WTC11 (cell line): Measurements from ENCODE around the gene ROBO2.

Experiments
- CDX4 ChIP-seq: fragments of 250-450 bp; sonication (Bioruptor Pico); IDR thresholded peaks from 2 replicates; pipeline ENCODE4 v1.9.0; 2021; ENCODE audit warnings: moderate library complexity, mild to moderate bottlenecking, inconsistent platforms, borderline replicate concordance
- MLX ChIP-seq: sonication (generic); formaldehyde crosslinking; IDR thresholded peaks from 2 replicates; pipeline ENCODE4 v1.8.1; 2023; ENCODE audit warnings: mild to moderate bottlenecking, missing genetic modification reagents, moderate library complexity
- NFE2L1 ChIP-seq: sonication (generic); formaldehyde crosslinking; IDR thresholded peaks from 2 replicates; pipeline ENCODE4 v1.8.1; 2023; ENCODE audit warnings: missing genetic modification reagents
- ZNF138 ChIP-seq: sonication (generic); formaldehyde crosslinking; conservative IDR thresholded peaks from 2 replicates; pipeline ENCODE4 v1.8.1; 2022; ENCODE audit warnings: mild to moderate bottlenecking, moderate library complexity, missing genetic modification reagents
- TF ChIP-seq, protein P1 (sequence below): sonication (generic); formaldehyde crosslinking; conservative IDR thresholded peaks from 2 replicates; pipeline ENCODE4 v1.8.1; 2023; ENCODE audit warnings: mild to moderate bottlenecking, low read depth, missing genetic modification reagents, moderate library complexity
- TF ChIP-seq, protein P2 (sequence below): sonication (generic); formaldehyde crosslinking; IDR thresholded peaks from 2 replicates; pipeline ENCODE4 v1.8.0; 2022; ENCODE audit warnings: mild to moderate bottlenecking, missing genetic modification reagents
- TF ChIP-seq, protein P3 (sequence below): sonication (generic); formaldehyde crosslinking; IDR thresholded peaks from 2 replicates; pipeline ENCODE4 v1.8.1; 2023; ENCODE audit warnings: mild to moderate bottlenecking, moderate library complexity, missing genetic modification reagents
- TF ChIP-seq, protein P4 (sequence below): fragments of 200-600 bp; IDR thresholded peaks from 2 replicates; pipeline ENCODE4 v1.8.0; 2022; ENCODE audit warnings: antibody characterized with exemption
- TF ChIP-seq, protein P5 (sequence below): sonication (generic); formaldehyde crosslinking; IDR thresholded peaks from 2 replicates; pipeline ENCODE4 v1.8.1; 2022; ENCODE audit warnings: low read depth, missing genetic modification reagents, borderline replicate concordance

GRCh38 chr3:77122652-77123051 lies 82.8 kb downstream of the ROBO2 start:
- TF ChIP-seq, protein P1, sequence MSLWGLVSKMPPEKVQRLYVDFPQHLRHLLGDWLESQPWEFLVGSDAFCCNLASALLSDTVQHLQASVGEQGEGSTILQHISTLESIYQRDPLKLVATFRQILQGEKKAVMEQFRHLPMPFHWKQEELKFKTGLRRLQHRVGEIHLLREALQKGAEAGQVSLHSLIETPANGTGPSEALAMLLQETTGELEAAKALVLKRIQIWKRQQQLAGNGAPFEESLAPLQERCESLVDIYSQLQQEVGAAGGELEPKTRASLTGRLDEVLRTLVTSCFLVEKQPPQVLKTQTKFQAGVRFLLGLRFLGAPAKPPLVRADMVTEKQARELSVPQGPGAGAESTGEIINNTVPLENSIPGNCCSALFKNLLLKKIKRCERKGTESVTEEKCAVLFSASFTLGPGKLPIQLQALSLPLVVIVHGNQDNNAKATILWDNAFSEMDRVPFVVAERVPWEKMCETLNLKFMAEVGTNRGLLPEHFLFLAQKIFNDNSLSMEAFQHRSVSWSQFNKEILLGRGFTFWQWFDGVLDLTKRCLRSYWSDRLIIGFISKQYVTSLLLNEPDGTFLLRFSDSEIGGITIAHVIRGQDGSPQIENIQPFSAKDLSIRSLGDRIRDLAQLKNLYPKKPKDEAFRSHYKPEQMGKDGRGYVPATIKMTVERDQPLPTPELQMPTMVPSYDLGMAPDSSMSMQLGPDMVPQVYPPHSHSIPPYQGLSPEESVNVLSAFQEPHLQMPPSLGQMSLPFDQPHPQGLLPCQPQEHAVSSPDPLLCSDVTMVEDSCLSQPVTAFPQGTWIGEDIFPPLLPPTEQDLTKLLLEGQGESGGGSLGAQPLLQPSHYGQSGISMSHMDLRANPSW (CRISPR knock-in tag), result no peak
- no peak for TF ChIP-seq NFE2L1 (CRISPR knock-in tag)
- TF ChIP-seq, protein P2, sequence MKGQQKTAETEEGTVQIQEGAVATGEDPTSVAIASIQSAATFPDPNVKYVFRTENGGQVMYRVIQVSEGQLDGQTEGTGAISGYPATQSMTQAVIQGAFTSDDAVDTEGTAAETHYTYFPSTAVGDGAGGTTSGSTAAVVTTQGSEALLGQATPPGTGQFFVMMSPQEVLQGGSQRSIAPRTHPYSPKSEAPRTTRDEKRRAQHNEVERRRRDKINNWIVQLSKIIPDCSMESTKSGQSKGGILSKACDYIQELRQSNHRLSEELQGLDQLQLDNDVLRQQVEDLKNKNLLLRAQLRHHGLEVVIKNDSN, result no peak
- no peak for TF ChIP-seq MLX (CRISPR knock-in tag)
- no peak for TF ChIP-seq ZNF138 (CRISPR knock-in tag)
- TF ChIP-seq, protein P3, sequence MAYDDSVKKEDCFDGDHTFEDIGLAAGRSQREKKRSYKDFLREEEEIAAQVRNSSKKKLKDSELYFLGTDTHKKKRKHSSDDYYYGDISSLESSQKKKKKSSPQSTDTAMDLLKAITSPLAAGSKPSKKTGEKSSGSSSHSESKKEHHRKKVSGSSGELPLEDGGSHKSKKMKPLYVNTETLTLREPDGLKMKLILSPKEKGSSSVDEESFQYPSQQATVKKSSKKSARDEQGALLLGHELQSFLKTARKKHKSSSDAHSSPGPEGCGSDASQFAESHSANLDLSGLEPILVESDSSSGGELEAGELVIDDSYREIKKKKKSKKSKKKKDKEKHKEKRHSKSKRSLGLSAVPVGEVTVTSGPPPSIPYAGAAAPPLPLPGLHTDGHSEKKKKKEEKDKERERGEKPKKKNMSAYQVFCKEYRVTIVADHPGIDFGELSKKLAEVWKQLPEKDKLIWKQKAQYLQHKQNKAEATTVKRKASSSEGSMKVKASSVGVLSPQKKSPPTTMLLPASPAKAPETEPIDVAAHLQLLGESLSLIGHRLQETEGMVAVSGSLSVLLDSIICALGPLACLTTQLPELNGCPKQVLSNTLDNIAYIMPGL, result no peak
- TF ChIP-seq, protein P4, sequence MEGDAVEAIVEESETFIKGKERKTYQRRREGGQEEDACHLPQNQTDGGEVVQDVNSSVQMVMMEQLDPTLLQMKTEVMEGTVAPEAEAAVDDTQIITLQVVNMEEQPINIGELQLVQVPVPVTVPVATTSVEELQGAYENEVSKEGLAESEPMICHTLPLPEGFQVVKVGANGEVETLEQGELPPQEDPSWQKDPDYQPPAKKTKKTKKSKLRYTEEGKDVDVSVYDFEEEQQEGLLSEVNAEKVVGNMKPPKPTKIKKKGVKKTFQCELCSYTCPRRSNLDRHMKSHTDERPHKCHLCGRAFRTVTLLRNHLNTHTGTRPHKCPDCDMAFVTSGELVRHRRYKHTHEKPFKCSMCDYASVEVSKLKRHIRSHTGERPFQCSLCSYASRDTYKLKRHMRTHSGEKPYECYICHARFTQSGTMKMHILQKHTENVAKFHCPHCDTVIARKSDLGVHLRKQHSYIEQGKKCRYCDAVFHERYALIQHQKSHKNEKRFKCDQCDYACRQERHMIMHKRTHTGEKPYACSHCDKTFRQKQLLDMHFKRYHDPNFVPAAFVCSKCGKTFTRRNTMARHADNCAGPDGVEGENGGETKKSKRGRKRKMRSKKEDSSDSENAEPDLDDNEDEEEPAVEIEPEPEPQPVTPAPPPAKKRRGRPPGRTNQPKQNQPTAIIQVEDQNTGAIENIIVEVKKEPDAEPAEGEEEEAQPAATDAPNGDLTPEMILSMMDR, result no peak
- TF ChIP-seq, protein P5, sequence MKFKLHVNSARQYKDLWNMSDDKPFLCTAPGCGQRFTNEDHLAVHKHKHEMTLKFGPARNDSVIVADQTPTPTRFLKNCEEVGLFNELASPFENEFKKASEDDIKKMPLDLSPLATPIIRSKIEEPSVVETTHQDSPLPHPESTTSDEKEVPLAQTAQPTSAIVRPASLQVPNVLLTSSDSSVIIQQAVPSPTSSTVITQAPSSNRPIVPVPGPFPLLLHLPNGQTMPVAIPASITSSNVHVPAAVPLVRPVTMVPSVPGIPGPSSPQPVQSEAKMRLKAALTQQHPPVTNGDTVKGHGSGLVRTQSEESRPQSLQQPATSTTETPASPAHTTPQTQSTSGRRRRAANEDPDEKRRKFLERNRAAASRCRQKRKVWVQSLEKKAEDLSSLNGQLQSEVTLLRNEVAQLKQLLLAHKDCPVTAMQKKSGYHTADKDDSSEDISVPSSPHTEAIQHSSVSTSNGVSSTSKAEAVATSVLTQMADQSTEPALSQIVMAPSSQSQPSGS, result no peak
- no peak for TF ChIP-seq CDX4 (CRISPR knock-in tag)
